Epithelial cell of prostate (primary cell): ENCODE measurements around the gene CLIC3.

ENCODE experiments used
- DNase-seq: peaks from one replicate; pipeline ENCODE4 v3.0.0-alpha.2; 2011; ENCODE audit warnings: low read depth, low spot score
- H3K27ac ChIP-seq: fragments of 450-650 bp; 2 replicates; pipeline ENCODE4 v1.5.1; 2017; ENCODE audit warnings: mild to moderate bottlenecking

The CLIC3 gene

DNA sequence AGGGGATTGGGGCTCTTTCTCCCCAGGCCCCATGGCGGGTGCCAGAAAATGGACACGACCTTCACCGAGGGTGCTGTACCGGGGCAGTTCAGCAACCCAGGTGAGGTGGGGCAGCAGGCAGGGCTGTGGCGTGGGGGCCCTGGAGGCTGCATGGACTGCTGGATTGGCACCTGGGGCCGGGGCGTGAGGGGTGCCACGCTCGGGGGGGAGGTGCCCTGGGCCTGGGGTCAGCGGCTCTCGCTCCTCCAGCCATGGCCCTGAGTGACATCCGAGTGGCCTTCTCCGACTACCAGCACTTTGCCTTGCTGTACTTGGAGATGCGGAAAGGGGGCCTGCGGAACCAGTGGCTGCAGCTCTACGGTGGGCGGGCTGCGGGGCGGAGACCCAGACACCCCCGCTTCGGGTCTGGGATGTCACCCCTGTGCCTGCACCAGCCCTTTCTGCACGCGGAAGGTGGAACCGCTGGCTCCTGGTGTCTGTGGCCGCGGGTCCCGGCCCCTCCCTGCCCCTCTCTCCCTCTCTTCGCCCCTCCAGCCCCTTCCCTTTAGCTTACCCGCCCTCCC lies 11.8 kb downstream of the CLIC3 start:
- no peak for DNase-seq
- no peak overlapping the region for H3K27ac ChIP-seq

DNA sequence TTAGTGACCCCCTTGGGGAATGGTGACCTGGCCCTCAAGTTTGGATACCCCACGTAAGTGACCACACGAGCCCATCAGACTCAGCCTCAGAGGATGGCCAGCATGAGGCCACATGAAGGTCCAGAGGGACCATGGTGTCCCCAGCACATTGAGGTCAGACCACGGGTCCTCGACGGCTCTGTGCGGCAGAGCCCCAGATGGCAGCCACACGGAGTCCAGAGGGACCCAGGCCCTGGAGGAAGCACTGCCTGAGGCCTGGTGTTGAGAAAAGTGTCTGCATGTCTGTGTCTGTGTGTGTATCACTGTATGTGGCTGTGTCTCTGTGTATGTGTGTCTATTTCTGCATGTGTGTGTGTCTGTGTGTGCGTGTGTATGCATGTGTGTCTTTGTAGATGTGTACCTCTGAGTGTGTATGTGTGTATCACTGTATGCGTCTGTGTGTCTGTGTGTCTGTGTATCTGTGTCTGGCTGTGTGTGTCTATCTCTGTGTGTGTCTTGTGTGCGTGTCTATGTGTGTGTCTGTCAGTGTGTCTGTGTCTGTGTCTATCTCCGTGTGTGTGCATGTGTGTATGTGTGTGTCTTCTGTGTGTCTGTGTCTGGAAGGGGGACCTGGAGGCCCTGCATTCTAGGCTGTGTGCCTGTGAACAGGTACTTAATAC lies 12.6 kb downstream of the CLIC3 start:
- DNase-seq = no peak
- H3K27ac ChIP-seq = no peak overlapping the region

DNA sequence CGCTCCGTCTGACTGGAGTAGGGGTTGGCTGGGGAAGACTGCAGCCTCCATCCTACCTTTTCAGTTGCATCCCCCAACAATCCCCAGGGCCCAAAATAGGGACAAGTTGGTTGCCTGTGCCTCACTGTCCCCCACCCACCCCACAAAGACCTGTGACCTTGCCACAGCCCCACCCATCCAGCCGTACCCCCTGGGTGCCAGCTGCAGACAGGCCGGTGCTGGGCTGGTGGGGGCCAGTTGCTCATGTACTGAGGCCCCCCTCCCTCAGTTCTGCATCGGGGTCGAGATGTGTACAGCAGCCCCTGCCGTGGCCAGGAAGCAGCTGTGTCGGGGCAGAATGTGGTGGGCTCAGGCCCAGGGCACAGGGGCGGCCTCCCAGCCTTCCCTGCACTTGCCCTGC lies 13.2 kb downstream of the CLIC3 start:
- no peak overlapping the region for H3K27ac ChIP-seq
- no peak for DNase-seq

DNA sequence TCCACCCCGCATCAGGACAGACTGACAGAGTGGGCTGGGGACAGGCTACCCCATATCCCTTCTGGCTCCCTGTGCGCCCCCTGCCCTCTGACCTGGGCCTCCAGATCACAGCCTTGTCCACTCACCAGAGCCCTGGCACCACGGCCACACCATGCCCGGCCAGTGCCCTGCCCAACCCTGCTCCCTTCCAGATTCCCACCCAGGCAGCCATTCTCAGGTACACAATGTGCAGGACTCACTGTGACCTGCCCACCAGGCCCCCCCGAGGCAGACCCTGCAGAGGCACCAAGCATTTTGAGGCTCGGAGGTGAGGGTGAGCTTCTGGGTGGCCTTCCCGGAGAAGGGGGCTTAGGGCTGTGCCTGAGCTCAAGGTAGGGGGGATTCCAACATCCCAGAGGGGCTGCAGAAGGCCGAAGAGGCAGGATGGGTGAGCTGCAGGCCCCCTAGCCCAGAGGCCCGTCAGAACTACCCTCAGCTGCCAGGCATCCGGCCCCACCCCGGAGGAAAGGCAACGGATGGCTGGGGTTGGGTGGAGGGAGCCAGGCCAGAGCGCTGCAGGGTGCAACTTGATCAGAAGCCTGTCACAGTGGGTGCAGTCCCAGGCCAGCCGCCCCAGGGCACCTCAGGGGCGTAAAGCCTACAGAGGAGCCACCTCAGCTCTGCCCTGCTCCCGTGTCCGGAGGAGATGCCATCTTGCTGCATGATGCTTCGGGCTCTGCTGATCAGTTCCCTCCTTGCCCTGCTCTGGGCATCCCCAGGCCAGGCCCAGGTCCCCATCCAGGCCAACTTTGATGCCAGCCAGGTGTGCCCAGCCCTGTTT lies 13.9 kb downstream of the CLIC3 start, which contains the start of gene LCNL1:
Gene LCNL1, plus strand, starts transcription at position 762 of the 820 bp plus-strand sequence. CDS start 594 bp downstream, outside the sequence.
- no peak within 1 kb of the TSS for H3K27ac ChIP-seq
- no peak for DNase-seq

DNA sequence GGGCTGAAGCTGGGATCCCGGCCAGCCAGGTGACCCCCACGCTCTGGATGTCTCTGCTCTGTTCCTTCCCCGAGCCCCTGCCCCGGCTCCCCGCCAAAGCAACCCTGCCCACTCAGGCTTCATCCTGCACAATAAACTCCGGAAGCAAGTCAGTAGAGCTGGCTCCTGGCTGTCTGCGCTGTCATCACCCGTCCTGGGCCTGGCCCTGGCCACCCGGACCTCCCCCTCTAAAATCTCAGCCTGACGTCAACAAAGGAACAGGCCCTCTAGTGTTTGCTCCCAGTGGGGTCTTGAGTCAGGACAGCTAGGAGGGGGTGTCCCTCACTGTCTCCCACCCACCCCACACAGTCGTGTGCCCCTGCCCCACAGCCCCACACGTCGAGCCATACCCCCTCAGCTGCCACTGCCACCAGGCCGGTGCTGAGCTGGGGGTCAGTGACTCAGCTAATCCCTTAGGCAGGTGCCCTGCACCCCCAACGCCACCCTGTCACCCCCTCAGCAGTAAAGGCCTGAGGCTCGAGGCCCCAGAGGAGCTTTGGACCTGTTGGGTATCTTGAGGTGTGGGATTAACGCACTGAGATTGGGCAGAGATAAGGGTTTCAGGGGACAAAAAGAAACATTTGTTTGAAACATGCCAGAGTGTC lies 14.7 kb downstream of the CLIC3 start:
- DNase-seq = no peak
- H3K27ac ChIP-seq = no peak overlapping the region

DNA sequence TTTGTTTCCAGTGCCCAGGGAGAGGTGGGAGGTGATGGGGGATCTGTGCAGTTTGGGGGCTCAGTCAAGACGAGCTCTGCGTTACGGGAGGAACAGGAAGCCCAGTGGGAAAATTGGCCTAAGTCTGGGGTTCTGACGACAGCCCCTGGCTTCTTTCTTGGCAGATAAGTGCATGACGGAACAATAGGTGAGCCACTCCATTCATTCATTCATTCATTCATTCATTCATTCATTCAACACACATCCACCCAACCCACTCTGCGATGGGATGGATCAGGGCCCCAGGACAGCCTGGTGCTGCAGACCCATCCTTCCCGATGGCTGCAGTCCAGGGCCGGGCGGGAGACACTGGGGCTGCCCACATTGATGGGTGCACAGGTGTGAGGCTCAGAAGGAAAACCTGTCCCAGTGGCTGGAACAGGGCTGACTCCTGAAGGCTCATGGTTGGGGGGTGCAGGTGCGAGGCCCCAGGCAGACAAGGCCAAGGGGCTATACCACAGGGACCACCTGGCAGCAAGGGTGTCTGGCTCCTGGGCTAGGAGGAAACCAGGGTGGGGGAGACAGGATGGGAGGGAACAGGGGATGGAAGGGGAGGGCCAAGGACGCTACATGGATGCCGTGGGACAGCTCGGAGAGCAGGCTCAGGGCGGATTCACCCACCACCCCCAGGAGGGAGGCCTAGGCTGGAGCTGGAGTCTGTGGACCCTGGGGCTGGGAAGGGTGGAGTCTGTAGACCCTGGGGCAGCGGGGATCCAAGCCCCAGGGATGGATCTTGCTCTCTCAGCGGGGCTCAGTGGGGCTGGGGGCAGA lies 15.5 kb downstream of the CLIC3 start:
- DNase-seq = no peak
- H3K27ac ChIP-seq = no peak overlapping the region

DNA sequence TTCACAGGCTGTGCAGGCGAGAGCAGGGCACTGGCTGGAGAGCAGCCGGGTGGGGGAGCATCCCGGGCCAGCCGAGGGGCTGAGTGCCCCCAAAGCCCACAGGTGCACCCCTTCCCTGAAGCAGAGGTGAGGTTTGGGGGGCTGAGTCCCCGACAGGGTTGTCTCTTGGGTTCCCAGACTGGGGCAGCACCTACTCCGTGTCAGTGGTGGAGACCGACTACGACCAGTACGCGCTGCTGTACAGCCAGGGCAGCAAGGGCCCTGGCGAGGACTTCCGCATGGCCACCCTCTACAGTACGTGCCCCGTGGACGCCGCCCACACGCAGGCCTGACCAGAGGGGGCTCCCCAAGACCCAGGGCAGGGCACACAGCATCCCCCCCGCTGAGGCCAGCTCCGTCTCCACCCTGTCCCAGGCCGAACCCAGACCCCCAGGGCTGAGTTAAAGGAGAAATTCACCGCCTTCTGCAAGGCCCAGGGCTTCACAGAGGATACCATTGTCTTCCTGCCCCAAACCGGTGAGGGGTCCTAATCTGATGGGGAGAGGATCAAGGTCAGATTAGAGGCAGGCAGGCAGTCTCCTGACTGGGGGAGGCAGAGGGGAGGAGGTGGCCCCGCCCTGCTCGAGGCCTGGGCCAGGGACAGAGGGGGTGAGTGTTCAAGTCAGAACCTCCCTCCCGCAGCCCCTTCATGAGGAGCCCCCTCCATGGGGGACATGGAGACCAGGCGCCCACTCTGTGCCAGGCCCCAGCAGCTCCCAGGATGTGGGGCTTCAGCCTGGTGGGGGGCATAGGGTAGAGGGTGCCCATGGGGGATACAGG lies 16.4 kb downstream of the CLIC3 start:
- DNase-seq = no peak

DNA sequence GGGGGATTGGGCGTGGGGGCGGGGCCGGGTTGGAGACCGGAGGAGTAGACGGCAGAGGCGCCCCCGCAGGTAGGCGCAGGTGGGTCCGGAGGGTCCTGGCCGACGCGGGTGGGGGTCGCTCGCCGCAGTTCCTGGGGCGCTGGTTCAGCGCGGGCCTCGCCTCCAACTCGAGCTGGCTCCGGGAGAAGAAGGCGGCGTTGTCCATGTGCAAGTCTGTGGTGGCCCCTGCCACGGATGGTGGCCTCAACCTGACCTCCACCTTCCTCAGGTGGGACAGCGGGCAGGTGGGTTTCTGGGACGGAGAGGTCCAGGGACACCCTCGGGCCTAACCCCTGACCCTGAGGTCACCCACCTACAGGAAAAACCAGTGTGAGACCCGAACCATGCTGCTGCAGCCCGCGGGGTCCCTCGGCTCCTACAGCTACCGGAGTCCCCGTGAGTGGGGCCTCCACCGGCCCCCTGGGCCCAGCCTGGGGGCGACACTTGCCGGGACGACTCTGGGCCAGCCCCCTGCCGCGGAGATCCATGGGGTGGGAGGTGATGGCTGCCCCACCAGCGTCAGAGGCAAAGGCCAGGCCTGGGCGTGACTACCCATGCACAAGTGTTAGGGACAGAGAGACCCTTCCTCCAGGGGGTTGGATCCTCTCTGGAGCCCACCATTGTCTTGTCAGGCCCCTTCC lies 17.4 kb downstream of the CLIC3 start:
- DNase-seq = no peak
- no peak overlapping the region for H3K27ac ChIP-seq

More for the DNA sequence above, 16.4 kb downstream of the CLIC3 start:
- no peak overlapping the region for H3K27ac ChIP-seq

DNA sequence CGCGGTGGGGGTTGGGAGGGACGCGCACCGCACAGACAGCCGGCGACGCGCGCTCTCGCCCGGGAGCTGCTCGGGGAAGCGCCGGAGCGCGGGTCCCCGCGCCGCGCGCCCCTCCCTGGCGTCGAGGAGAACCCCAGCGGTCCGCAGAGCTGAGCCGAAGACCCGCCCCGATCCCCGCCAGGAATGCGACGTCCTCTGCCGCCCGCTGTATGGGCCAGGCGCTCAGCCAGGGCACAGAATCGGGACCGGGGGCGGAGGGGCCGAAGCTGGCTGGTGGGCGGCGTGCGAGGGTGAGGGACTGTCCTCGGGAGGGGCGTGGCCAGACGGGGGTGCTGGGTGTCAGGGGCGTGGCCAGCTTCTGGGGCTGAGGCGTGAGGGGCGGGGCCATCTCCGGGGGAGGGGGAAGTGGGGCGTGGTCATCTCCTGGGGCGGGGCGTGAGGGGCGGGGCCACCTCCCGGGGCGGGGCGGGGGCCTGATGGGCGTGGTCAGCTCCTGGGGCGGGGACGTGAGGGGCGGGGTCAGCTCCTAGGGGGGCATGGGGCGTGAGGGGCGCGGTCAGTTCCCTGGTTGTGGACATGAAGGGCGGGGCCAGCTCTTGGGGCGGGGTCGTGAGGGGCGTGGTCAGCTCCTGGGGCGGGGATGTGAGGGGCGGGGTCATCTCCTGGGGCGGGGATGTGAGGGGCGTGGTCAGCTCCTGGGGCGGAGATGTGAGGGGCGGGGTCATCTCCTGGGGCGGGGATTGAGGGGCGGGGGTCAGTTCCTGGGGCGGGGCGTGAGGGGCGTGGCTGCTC lies 18.1 kb downstream of the CLIC3 start:
- H3K27ac ChIP-seq = no peak overlapping the region
- DNase-seq = no peak

DNA sequence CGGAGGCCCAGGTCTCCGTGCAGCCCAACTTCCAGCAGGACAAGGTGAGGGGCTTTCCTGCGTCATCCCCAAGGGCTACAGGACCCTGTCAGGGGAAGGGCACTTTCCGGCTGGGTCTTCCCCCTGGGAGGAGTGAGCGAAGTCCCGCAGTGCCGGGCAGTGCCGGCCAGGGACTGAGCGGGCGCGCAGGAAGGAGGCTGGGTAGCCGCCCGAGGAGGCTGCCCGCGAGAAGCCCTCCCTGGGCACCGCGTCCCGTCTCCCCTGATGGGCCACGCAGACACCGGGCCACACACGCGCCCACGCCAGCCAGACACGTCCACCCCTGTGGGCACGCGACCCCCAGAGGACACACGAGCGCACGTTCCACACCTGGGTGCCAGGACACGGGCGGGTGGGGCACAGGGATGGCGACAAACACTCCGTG lies 18.7 kb downstream of the CLIC3 start:
- DNase-seq = no peak
- no peak overlapping the region for H3K27ac ChIP-seq

DNA sequence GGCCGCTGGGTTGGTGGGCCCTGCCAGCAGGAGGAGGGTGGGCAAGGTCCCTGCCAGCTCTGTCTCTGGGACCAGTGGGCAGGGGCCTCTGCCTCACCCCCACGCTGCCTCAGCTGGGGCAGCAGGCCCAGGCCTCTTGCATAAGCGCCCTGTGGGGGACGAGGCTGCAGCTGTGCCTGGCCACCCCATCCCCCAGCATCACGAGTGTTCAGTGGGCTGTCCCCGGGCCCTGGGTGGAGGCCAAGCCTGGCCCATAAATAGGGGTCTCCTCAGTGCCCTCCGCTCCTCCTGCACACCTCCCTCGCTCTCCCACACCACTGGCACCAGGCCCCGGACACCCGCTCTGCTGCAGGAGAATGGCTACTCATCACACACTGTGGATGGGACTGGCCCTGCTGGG lies 19.1 kb downstream of the CLIC3 start, which contains the start of gene PTGDS:
Gene PTGDS, plus strand, starts transcription at position 282 of the 400 bp plus-strand sequence. Its CDS starts 75 bp downstream, at position 357.
- H3K27ac ChIP-seq = no peak within 1 kb of the TSS
- no peak for DNase-seq

DNA sequence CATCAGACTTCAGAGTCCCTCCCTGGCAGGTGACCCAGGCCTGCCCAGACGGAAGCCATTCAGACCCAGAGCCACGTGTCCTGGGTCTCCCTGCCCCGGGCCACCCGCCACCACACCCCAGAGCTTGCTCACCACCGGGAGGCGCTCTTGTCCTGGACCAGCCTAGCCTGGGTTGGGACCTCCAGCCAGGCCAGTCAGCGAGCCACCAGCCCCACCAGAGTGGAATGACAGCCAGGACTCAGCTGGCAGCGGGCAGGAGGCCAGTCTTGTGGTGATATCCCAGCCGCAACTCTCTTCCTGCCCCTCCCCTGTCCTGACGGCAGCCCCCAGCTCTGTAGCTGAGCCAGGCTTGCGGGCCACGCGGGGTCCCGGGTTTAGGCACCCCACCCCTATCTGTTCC lies 20.7 kb downstream of the CLIC3 start:
- DNase-seq = no peak
- no peak overlapping the region for H3K27ac ChIP-seq

DNA sequence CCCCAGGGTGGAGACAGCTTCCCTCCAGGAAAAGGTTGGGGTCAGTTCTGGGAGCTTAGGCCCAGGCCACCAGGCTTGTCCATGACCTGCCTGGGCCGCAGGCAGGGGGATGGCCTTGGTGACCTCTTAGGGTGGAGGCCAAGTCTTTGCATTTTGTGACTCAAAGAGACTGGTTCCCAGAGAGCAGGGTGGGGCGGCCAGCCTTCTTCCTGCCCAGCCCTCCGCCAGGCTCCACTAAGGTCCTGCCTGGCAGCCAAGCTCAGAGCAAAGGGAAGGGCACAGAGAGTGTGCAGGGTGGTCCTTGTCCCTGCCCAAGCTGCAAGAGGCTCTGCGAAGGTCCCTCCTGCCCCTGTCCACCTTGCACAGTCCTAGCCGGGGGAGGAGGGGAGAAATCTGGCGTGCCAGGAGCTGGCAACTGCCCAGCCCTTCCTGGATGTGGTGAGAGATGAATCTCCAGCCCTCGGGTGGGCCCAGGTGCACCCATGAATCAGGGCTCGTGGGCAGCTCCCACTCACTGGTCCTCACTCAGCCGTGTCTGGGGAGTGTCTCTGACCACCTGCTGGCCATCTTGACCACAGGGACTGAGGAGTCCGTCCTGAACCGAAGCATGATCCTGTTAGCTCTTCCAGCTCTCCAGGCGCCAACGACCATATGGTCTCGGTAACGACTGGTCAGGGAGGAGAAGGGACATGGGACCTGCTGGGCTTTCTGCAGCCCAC lies 21.4 kb downstream of the CLIC3 start:
- H3K27ac ChIP-seq = no peak overlapping the region
- no peak for DNase-seq

DNA sequence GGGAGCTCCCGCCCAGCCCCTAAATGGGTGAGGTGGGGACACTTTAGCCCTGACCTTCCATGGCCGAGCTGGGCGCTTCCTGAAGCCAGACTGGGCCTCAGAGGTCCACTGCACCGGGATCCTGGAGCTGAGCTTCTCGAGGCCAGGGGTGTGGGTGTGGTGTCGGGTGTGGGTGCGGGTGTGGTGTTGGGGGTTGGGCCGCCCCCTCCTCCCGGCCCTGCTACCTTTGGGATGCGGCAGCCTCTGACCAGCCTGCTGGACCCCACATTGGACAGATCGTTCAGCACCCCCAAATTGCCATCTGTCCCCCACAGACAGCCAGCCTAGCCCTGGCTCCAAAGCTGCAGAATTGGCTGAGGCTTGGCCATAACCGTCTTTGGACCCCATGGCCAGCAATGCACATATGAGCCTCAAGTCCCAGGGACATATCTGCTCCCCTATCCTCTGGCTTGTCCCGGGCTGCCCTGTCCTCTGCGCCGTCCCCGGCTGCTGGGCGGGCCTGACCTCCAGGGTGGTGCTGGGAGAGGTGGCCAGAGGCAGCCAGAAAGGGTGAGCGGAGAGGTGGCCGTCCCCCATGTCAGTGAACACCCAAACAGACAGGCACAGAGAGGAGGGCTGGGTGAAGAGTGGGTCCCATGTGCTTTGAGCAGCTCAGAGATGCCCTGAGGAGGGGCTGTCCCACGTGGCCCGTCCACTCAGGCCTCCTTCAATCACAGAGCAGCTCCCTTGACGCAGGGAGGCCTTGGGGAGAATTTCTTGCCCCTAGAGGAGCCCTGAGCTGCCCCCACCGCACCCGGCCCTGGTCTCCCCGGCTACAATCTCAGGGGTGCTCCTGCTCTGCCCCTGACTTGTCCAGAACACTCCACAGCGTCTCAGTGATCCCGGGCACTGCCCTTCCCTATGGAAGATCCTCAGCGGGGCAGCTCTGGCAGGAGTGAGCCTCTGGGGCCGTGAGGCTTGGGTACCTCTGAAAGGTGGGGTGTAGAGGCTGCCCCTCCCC lies 22.4 kb downstream of the CLIC3 start:
- no peak overlapping the region for H3K27ac ChIP-seq
- no peak for DNase-seq

DNA sequence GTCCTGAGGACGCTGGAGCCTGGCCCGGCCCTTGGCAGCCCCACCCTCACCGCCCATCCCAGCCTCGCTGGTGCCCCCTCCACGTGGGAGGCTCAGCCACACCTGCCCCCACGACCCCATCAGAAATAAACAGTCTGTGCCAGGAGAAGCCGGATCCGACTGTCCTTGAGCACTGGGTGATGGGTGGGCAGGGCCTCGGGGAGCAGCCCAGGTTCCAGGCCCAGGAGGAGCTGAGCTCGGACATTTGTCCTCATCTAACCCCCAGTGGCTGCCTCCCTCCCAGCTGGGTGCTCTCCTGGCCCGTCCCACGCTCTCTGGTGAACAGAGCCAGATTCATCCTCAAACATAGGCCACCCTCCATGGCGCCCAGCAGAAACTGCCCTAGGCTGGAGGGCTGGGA lies 23.6 kb downstream of the CLIC3 start:
- no peak overlapping the region for H3K27ac ChIP-seq

DNA sequence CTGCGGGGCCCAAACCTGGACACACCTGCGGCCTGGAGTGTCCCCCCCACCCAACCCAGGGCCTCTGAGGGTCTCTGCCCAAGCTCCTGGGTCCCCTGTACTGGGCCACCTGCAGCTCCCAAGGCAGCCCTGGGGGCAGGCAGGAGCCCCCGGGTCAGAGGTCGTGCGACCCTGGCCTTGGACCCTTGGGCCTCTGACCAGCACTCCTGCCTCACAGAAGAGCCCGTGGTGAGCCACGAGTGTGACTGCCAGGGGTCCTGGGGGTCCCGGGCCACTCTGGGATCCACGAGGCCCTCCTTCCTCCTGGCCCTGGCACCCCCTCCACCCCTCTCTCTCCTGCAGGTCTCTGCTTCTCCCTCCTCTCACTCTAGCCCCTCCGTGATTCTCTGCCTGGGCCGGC lies 24.0 kb downstream of the CLIC3 start:
- H3K27ac ChIP-seq = no peak overlapping the region
- no peak for DNase-seq

More for the DNA sequence above, 23.6 kb downstream of the CLIC3 start:
- no peak for DNase-seq
